Measurements from ENCODE around the gene MAP4K4. TPM values are rescaled to one million over a fixed set of nuclear protein-coding genes. Genes with fewer than 3 reads are reported as not detected.
"Not testable (repeated sequence)": the region's sequence is repeated elsewhere in the genome, so short reads cannot be mapped to it uniquely, and the experiment has no call there.

Gene MAP4K4
- total and polyA plus RNA-seq, 8 donors, result 9.7 to 38.7 (median 15.3) TPM

- Histone ChIP-seq H3K27ac (no peak overlapping the region), H3K27me3 (no peaks in the 10 kb centered on the region), H3K36me3 (no peaks in the 10 kb centered on the region), H3K4me3 (no peak overlapping the region), H3K9me3 (no peaks in the 10 kb centered on the region), H3K4me1 (no peaks in the 10 kb centered on the region)
- FAIRE-seq (no peak), ATAC-seq (no peak), DNase-seq (no peak)
- intact Hi-C loops (cut with DNase I), result no loop called here
- no peak for TF ChIP-seq CTCF (IDR thresholded peaks at IDR 0.05)
- 66 to 76% methylated on average over 3 of the region's 3 CpGs for WGBS, 2 donors
Observed at GRCh38 chr2:101931402-101931801, 233.9 kb downstream of the MAP4K4 start.

GRCh38 chr2:101935764-101936163 lies 238.3 kb downstream of the MAP4K4 start:
- H3K27me3 ChIP-seq; H3K9me3 ChIP-seq; H3K36me3 ChIP-seq; H3K4me1 ChIP-seq; intact Hi-C loops (cut with DNase I); H3K27ac ChIP-seq; H3K4me3 ChIP-seq; FAIRE-seq; DNase-seq; ATAC-seq: not testable (repeated sequence)
- 69 to 74% methylated on average over 4 of the region's 4 CpGs for WGBS, 2 donors

DNA sequence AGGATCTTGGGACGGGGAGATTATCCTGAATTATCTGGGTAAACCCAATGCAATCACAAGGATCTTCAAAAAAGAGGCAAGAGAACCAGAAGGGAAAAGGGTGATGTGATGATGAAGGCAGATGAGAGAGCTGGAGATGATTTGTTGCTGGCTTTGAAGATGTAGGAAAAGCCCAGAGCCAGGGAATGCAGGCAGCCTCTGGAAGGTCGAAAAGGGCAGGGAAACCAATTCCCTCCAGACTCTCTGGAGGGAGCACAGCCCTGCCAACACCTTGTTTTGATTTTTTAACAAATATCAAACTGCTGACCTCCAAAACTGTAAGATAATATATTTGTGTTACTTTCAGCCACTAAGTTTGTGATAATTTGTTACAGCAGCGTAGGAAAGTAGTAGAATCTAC lies 245.3 kb downstream of the MAP4K4 start:
- TF ChIP-seq CTCF (IDR thresholded peaks at IDR 0.05), result no peak
- Histone ChIP-seq H3K36me3 (no peaks in the 10 kb centered on the region), H3K27ac (no peak overlapping the region), H3K4me3 (no peak overlapping the region), H3K9me3 (no peaks in the 10 kb centered on the region), H3K4me1 (no peaks in the 10 kb centered on the region), H3K27me3 (no peaks in the 10 kb centered on the region)
- ATAC-seq, result no peak
- FAIRE-seq, result no peak
- intact Hi-C loops (cut with DNase I), result no loop called here
- 62 to 77% methylated on average over 3 of the region's 3 CpGs for WGBS, 2 donors
- no peak for DNase-seq

Other genes starting within 250 kb of the MAP4K4 start
- gene RFX8, start 222.6 kb upstream of the MAP4K4 start, total RNA-seq, result under 1 TPM in 2 of 6 donors, not detected in 4; 0.28 to 0.52 TPM
- gene RFX8, start 222.6 kb upstream of the MAP4K4 start, polyA plus RNA-seq, result under 1 TPM; 0.15 to 0.40 TPM

Data from pancreas (tissue), 10 donors.